ENCODE data around the gene PARK7. TPM values are rescaled to one million over a fixed set of nuclear protein-coding genes. Genes with fewer than 3 reads are reported as not detected.
"Not testable (repeated sequence)": the region's sequence is repeated elsewhere in the genome, so short reads cannot be mapped to it uniquely, and the experiment has no call there.

The PARK7 gene
- total RNA-seq, 2 experiments from 2014 or later: 310 to 434 TPM

GRCh38 chr1:7930645-7931445, 30.7 kb upstream of the PARK7 start:
- Mint-ChIP-seq H3K9me3 (ENCODE audit: low read depth) (no peaks in the 10 kb centered on the region), H3K27ac (peak overlapping the region; percentile 97), H3K27me3 (no peaks in the 10 kb centered on the region), H3K4me3 (peak overlapping the region; percentile 70), H3K4me1 (peaks cover 32% of the 10 kb centered on the region), H3K36me3 (peaks cover 23% of the 10 kb centered on the region)
- ATAC-seq: peak; percentile 66
- CTCF ChIA-PET: interaction anchor here (0.8 to 1.6 kb wide), 7 partner anchors 10 to 125 kb away, joined by 3 to 11 read pairs (median 3); partner anchors contain the start of gene TNFRSF9
- no peak for DNase-seq

- no peaks in the 10 kb centered on the region for H3K27me3 Mint-ChIP-seq
- H3K4me1 Mint-ChIP-seq: peaks cover 35% of the 10 kb centered on the region
- H3K9me3 Mint-ChIP-seq (ENCODE audit: low read depth): no peaks in the 10 kb centered on the region
- H3K27ac Mint-ChIP-seq: peak overlapping the region; percentile 97
- ATAC-seq: peak; percentile 14
- CTCF ChIA-PET: interaction anchor here (1.2 to 1.6 kb wide), 4 partner anchors 9 to 45 kb away, joined by 3 to 11 read pairs (median 8); partner anchors contain the start of gene TNFRSF9
- H3K36me3 Mint-ChIP-seq: peaks cover 24% of the 10 kb centered on the region
- H3K4me3 Mint-ChIP-seq: peak overlapping the region; percentile 70
- no peak for DNase-seq
Observed at GRCh38 chr1:7931446-7931812, 30.1 kb upstream of the PARK7 start.

- H3K36me3 Mint-ChIP-seq: peaks cover 28% of the 10 kb centered on the region
- peaks cover 43% of the 10 kb centered on the region for H3K4me1 Mint-ChIP-seq
- H3K9me3 Mint-ChIP-seq (ENCODE audit: low read depth): no peaks in the 10 kb centered on the region
- H3K4me3 Mint-ChIP-seq: no peak overlapping the region
- no peaks in the 10 kb centered on the region for H3K27me3 Mint-ChIP-seq
- ATAC-seq: no peak
- no peak overlapping the region for H3K27ac Mint-ChIP-seq
- DNase-seq: no peak
- CTCF ChIA-PET: no interaction called here
Observed at GRCh38 chr1:7932524-7933138, 28.9 kb upstream of the PARK7 start.

- CTCF ChIA-PET: interaction anchor here (0.9 to 4.4 kb wide), 2 partner anchors 10 to 40 kb away, joined by 3 to 24 read pairs; no protein-coding TSS in a partner anchor
- H3K4me3 Mint-ChIP-seq: peak overlapping the region; percentile 71
- H3K36me3 Mint-ChIP-seq: peaks cover 27% of the 10 kb centered on the region
- DNase-seq: no peak
- no peaks in the 10 kb centered on the region for H3K9me3 Mint-ChIP-seq (ENCODE audit: low read depth)
- H3K27me3 Mint-ChIP-seq: no peaks in the 10 kb centered on the region
- H3K4me1 Mint-ChIP-seq: peaks cover 58% of the 10 kb centered on the region
- H3K27ac Mint-ChIP-seq: peak overlapping the region; percentile 78
- no peak for ATAC-seq
Observed at GRCh38 chr1:7938070-7938469, 23.4 kb upstream of the PARK7 start.

GRCh38 chr1:7940034-7940433, 21.5 kb upstream of the PARK7 start:
- Mint-ChIP-seq H3K9me3 (ENCODE audit: low read depth) (no peaks in the 10 kb centered on the region), H3K36me3 (peaks cover 19% of the 10 kb centered on the region), H3K4me1 (peaks cover 65% of the 10 kb centered on the region), H3K27me3 (no peaks in the 10 kb centered on the region), H3K27ac (peak overlapping the region; percentile 71), H3K4me3 (peak overlapping the region; percentile 71)
- DNase-seq (no peak), ATAC-seq (no peak)
- CTCF ChIA-PET: interaction anchor here (0.8 to 4.4 kb wide), 8 partner anchors 8 to 271 kb away, joined by 3 to 24 read pairs (median 4); no protein-coding TSS in a partner anchor

GRCh38 chr1:7940745-7941436, 20.6 kb upstream of the PARK7 start, which contains the start of gene TNFRSF9:
TNFRSF9 (minus strand) TSS chr1:7940839; CDS start chr1:7939994, 845 bp downstream.
- H3K27ac Mint-ChIP-seq: peak within 1 kb of the TSS; percentile 71
- peak within 1 kb of the TSS; percentile 71 for H3K4me3 Mint-ChIP-seq
- peaks cover 62% of the 10 kb centered on the region for H3K4me1 Mint-ChIP-seq
- ATAC-seq: peak; percentile 79
- no peaks in the 10 kb centered on the region for H3K9me3 Mint-ChIP-seq (ENCODE audit: low read depth)
- no peaks in the 10 kb centered on the region for H3K27me3 Mint-ChIP-seq
- H3K36me3 Mint-ChIP-seq: peaks cover 13% of the 10 kb centered on the region
- CTCF ChIA-PET: interaction anchor here (0.9 to 4.4 kb wide), 6 partner anchors 8 to 272 kb away, joined by 3 to 24 read pairs (median 6); no protein-coding TSS in a partner anchor
- peak; percentile 83 for DNase-seq

GRCh38 chr1:7941437-7941793, 20.1 kb upstream of the PARK7 start:
- Mint-ChIP-seq H3K27me3 (no peaks in the 10 kb centered on the region), H3K27ac (peak overlapping the region; percentile 71), H3K4me1 (peaks cover 60% of the 10 kb centered on the region), H3K9me3 (ENCODE audit: low read depth) (no peaks in the 10 kb centered on the region), H3K4me3 (peak overlapping the region; percentile 71), H3K36me3 (peaks cover 12% of the 10 kb centered on the region)
- CTCF ChIA-PET: interaction anchor here (0.7 to 4.4 kb wide), 5 partner anchors 7 to 22 kb away, joined by 4 to 24 read pairs (median 7); no protein-coding TSS in a partner anchor
- no peak for ATAC-seq
- DNase-seq: no peak

GRCh38 chr1:7942214-7942921, 19.1 kb upstream of the PARK7 start:
- CTCF ChIA-PET: interaction anchor here (0.7 to 2.5 kb wide), 5 partner anchors 15 to 34 kb away, joined by 3 to 10 read pairs (median 4); partner anchors contain the start of gene PARK7
- H3K36me3 Mint-ChIP-seq: peaks cover 9% of the 10 kb centered on the region
- peak overlapping the region; percentile 71 for H3K4me3 Mint-ChIP-seq
- ATAC-seq: peak; percentile 50
- H3K27ac Mint-ChIP-seq: peak overlapping the region; percentile 63
- peaks cover 52% of the 10 kb centered on the region for H3K4me1 Mint-ChIP-seq
- H3K9me3 Mint-ChIP-seq (ENCODE audit: low read depth): no peaks in the 10 kb centered on the region
- DNase-seq: peak; percentile 58
- no peaks in the 10 kb centered on the region for H3K27me3 Mint-ChIP-seq

GRCh38 chr1:7943251-7943650, 18.3 kb upstream of the PARK7 start:
- Mint-ChIP-seq H3K27me3 (no peaks in the 10 kb centered on the region), H3K9me3 (ENCODE audit: low read depth) (no peaks in the 10 kb centered on the region), H3K36me3 (peaks cover 5% of the 10 kb centered on the region), H3K4me3 (peak overlapping the region; percentile 32), H3K4me1 (peaks cover 45% of the 10 kb centered on the region), H3K27ac (peak overlapping the region; percentile 45)
- DNase-seq (no peak), ATAC-seq (no peak)
- CTCF ChIA-PET: interaction anchor here (0.5 to 2.5 kb wide), 3 partner anchors 18 to 553 kb away, joined by 3 to 10 read pairs (median 4); partner anchors contain the start of gene PARK7

- Mint-ChIP-seq H3K4me1 (peaks cover 33% of the 10 kb centered on the region), H3K27me3 (no peaks in the 10 kb centered on the region), H3K27ac (peak overlapping the region; percentile 80), H3K4me3 (peak overlapping the region; percentile 43), H3K36me3 (no peaks in the 10 kb centered on the region), H3K9me3 (ENCODE audit: low read depth) (no peaks in the 10 kb centered on the region)
- ATAC-seq (peak; percentile 79), DNase-seq (peak; percentile 72)
- CTCF ChIA-PET: interaction anchor here (0.8 to 2.7 kb wide), 12 partner anchors 9 to 281 kb away, joined by 3 to 24 read pairs (median 4); partner anchors contain the start of genes PARK7 and TNFRSF9
Observed at GRCh38 chr1:7948960-7949359, 12.6 kb upstream of the PARK7 start.

GRCh38 chr1:7952791-7953190, 8.7 kb upstream of the PARK7 start:
- H3K4me3 Mint-ChIP-seq; CTCF ChIA-PET; H3K9me3 Mint-ChIP-seq (ENCODE audit: low read depth); DNase-seq; H3K27me3 Mint-ChIP-seq; H3K27ac Mint-ChIP-seq; H3K36me3 Mint-ChIP-seq; ATAC-seq: not testable (repeated sequence)
- peaks cover 51% of the 10 kb centered on the region for H3K4me1 Mint-ChIP-seq

- Mint-ChIP-seq H3K27me3 (no peaks in the 10 kb centered on the region), H3K4me3 (peak overlapping the region; percentile 87), H3K4me1 (peaks cover 45% of the 10 kb centered on the region), H3K9me3 (ENCODE audit: low read depth) (no peaks in the 10 kb centered on the region), H3K27ac (peak overlapping the region; percentile 97), H3K36me3 (peaks cover 5% of the 10 kb centered on the region)
- CTCF ChIA-PET: interaction anchor here (1.5 to 2.4 kb wide), 3 partner anchors 13 to 21 kb away, joined by 4 to 6 read pairs (median 4); partner anchors contain the start of gene TNFRSF9
- DNase-seq: peak; percentile 94
- ATAC-seq: peak; percentile 87
Observed at GRCh38 chr1:7953850-7954609, 7.5 kb upstream of the PARK7 start.

Measured in activated CD8-positive, alpha-beta memory T cell treated with anti-CD3 and anti-CD28 coated beads, Interleukin-2, amount 10 ng/mL, durations not matched to agents 7 days and 5 days (primary cell).